ENCODE results near the gene UBE2V1. TPM values are rescaled to one million over a fixed set of nuclear protein-coding genes. Genes with fewer than 3 reads are reported as not detected.
A peak's percentile ranks its signal among the peaks of the same experiment; 100 is the strongest.

The UBE2V1 gene
- polyA plus RNA-seq, 1 of the 3 experiments (the other 2 are of a cell fraction), result 99.7 TPM

DNA sequence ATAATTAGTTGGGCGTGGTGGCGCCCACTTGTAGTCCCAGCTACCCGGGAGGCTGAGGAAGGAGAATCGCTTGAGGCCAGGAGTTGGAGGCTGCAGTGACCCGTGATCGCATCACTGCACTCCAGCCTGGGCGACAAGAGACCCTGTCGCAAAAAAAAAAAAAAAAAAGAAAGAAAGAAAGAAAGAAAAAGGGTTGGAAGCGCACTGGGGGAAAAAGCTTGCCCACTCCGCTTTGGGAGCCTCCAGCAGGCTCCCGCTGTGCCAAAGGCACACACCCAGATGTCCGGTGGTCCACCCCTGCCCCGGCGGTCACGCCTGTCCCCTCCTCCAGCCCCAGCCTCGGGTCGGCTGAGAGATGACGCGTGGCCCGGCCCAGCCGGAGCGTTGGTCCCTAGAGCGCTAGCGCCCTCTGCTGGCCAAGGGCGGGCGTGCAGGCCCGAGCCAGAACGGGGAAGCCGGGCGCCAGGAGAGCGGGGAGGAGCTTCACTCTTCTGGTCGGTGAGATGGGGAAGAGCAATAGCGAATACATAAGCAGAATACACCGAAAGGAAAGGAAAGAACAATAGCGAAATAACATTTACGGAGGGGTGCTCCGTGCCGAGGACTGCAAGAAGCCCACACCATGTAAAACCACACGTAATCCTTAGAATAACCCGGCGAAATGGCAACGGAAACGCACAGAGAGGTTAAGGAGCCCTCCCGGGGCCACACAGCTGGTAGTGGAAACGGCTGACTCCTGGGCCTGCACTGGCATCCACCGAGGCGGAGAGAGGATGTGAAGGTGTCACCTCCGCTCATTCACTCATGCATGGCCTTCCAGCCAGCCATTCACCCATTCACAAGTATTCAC lies 41.7 kb downstream of the UBE2V1 start:
- Histone ChIP-seq H3K36me3 (replicated peaks in 1 of 2; ENCODE audit: control insufficient read depth in 1 of 2, insufficient read depth in 2 of 2, low read length in 1 of 2) (no peaks in the 10 kb centered on the region), H3K9me2 (no peaks in the 10 kb centered on the region), H2AFZ (ENCODE audit: low read depth) (peak overlapping the region; percentile 78), H3K9me3 (no peaks in the 10 kb centered on the region), H3K79me2 (ENCODE audit: insufficient read depth) (no peaks in the 10 kb centered on the region), H3F3A (replicated peaks; ENCODE audit: insufficient read depth) (no peaks in the 10 kb centered on the region), H3K27ac (ENCODE audit: low read depth in 2 of 2, low read length in 1 of 2) (0 out of 4 replicates have a peak overlapping the region, but pooled peaks of 1 of the 2 experiments have one; percentile 3), H4K20me1 (ENCODE audit: insufficient read depth) (no peaks in the 10 kb centered on the region), H3K4me3 (ENCODE audit: low read depth in 2 of 2, low read length in 1 of 2) (peak overlapping the region; percentile 37 to 70), H3K27me3 (ENCODE audit: insufficient read depth) (no peaks in the 10 kb centered on the region), H3K4me2 (peak overlapping the region; percentile 70), H3K9ac (peak overlapping the region; percentile 51; the same call in 1 of the 2 replicates), H3K4me1 (ENCODE audit: control insufficient read depth in 1 of 2, insufficient read depth in 2 of 2, low read depth in 1 of 2, low read length in 1 of 2) (peaks cover 0 to 5% of the 10 kb centered on the region in 2 experiments; a peak in 1 of 4 replicates)
- POLR2A ChIA-PET, result interaction anchor here (0.6 to 5.0 kb wide), 8 partner anchors 14 to 720 kb away, joined by 3 to 27 read pairs (median 4); partner anchors contain the start of gene SNAI1
- WGBS (ENCODE audit: low lambda C conversion rate), result 14% methylated on average over 47 of the region's 48 CpGs
- CTCF ChIA-PET, result interaction anchor here (0.6 to 20.6 kb wide), 64 partner anchors 9 to 566 kb away, joined by 3 to 807 read pairs (median 6); partner anchors contain the start of genes PEDS1, RNF114, SNAI1 and UBE2V1
- DNase-seq, result peak; percentile 96
- TF ChIP-seq, protein P1, sequence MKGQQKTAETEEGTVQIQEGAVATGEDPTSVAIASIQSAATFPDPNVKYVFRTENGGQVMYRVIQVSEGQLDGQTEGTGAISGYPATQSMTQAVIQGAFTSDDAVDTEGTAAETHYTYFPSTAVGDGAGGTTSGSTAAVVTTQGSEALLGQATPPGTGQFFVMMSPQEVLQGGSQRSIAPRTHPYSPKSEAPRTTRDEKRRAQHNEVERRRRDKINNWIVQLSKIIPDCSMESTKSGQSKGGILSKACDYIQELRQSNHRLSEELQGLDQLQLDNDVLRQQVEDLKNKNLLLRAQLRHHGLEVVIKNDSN (IDR thresholded peaks at IDR 0.05; ENCODE audit: borderline replicate concordance, low read depth), result no peak
- no peak for TF ChIP-seq TAF1 (IDR thresholded peaks at IDR 0.05; ENCODE audit: borderline replicate concordance, low read depth, low read length)
- TF ChIP-seq, protein P2, sequence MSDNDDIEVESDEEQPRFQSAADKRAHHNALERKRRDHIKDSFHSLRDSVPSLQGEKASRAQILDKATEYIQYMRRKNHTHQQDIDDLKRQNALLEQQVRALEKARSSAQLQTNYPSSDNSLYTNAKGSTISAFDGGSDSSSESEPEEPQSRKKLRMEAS (IDR thresholded peaks at IDR 0.05; ENCODE audit: low read depth), result peak; percentile 87
- TF ChIP-seq EP300 (IDR thresholded peaks at IDR 0.05; ENCODE audit: borderline replicate concordance in 1 of 2, low read depth in 1 of 2, low read length in 1 of 2), result no peak
- no peak for TF ChIP-seq TCF12 (IDR thresholded peaks at IDR 0.05)
- TF ChIP-seq SMC3 (IDR thresholded peaks at IDR 0.05; ENCODE audit: low read depth, low read length), result peak; percentile 100
- TF ChIP-seq SIN3A (IDR thresholded peaks at IDR 0.05; ENCODE audit: borderline replicate concordance, low read depth, low read length), result no peak
- no peak for TF ChIP-seq ELF1 (IDR thresholded peaks at IDR 0.05)
- TF ChIP-seq RXRA (IDR thresholded peaks at IDR 0.05; ENCODE audit: borderline replicate concordance, low read depth), result no peak
- TF ChIP-seq, protein P3, sequence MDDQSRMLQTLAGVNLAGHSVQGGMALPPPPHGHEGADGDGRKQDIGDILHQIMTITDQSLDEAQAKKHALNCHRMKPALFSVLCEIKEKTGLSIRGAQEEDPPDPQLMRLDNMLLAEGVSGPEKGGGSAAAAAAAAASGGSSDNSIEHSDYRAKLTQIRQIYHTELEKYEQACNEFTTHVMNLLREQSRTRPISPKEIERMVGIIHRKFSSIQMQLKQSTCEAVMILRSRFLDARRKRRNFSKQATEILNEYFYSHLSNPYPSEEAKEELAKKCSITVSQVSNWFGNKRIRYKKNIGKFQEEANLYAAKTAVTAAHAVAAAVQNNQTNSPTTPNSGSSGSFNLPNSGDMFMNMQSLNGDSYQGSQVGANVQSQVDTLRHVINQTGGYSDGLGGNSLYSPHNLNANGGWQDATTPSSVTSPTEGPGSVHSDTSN (IDR thresholded peaks at IDR 0.05), result no peak
- peak; percentile 88 for TF ChIP-seq MXI1 (IDR thresholded peaks at IDR 0.05; ENCODE audit: low read depth, low read length)
- TF ChIP-seq YY1 (IDR thresholded peaks at IDR 0.05; ENCODE audit: low read depth), result no peak
- no peak; the same call in 1 of the 2 replicates for TF ChIP-seq RFX5 (IDR thresholded peaks at IDR 0.05; ENCODE audit: low read length)
- TF ChIP-seq, protein P4, sequence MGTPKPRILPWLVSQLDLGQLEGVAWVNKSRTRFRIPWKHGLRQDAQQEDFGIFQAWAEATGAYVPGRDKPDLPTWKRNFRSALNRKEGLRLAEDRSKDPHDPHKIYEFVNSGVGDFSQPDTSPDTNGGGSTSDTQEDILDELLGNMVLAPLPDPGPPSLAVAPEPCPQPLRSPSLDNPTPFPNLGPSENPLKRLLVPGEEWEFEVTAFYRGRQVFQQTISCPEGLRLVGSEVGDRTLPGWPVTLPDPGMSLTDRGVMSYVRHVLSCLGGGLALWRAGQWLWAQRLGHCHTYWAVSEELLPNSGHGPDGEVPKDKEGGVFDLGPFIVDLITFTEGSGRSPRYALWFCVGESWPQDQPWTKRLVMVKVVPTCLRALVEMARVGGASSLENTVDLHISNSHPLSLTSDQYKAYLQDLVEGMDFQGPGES (IDR thresholded peaks at IDR 0.05; ENCODE audit: low read depth, low read length), result no peak
- TF ChIP-seq CHD2 (IDR thresholded peaks at IDR 0.05; ENCODE audit: low read length, partially characterized antibody), result no peak
- TF ChIP-seq MEF2A (IDR thresholded peaks at IDR 0.05; ENCODE audit: borderline replicate concordance, low read depth), result no peak
- TF ChIP-seq, protein P5, sequence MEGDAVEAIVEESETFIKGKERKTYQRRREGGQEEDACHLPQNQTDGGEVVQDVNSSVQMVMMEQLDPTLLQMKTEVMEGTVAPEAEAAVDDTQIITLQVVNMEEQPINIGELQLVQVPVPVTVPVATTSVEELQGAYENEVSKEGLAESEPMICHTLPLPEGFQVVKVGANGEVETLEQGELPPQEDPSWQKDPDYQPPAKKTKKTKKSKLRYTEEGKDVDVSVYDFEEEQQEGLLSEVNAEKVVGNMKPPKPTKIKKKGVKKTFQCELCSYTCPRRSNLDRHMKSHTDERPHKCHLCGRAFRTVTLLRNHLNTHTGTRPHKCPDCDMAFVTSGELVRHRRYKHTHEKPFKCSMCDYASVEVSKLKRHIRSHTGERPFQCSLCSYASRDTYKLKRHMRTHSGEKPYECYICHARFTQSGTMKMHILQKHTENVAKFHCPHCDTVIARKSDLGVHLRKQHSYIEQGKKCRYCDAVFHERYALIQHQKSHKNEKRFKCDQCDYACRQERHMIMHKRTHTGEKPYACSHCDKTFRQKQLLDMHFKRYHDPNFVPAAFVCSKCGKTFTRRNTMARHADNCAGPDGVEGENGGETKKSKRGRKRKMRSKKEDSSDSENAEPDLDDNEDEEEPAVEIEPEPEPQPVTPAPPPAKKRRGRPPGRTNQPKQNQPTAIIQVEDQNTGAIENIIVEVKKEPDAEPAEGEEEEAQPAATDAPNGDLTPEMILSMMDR (IDR thresholded peaks at IDR 0.05), result peak; percentile 99
- peak; percentile 19; the same call in 1 of the 2 replicates for TF ChIP-seq POLR2AphosphoS5 (IDR thresholded peaks at IDR 0.05; ENCODE audit: low read depth, low read length)
- 0 out of 2 replicates have a peak, but pooled peaks have one; percentile 47 for TF ChIP-seq RCOR1 (IDR thresholded peaks at IDR 0.05; ENCODE audit: low read length)
- TF ChIP-seq GATA2 (CRISPR knock-in tag; IDR thresholded peaks at IDR 0.05), result no peak
- TF ChIP-seq JUND (IDR thresholded peaks at IDR 0.05), result no peak
- TF ChIP-seq NRF1 (IDR thresholded peaks at IDR 0.05; ENCODE audit: low read depth, low read length), result no peak; the same call in 1 of the 2 replicates
- 0 out of 2 replicates have a peak, but pooled peaks have one; percentile 21 for TF ChIP-seq FOXJ3 (CRISPR knock-in tag; IDR thresholded peaks at IDR 0.05)
- peak; percentile 99 for TF ChIP-seq RAD21 (IDR thresholded peaks at IDR 0.05; ENCODE audit: low read length)

Data from SK-N-SH (cell line).